ENCODE results near the gene FXN. TPM values are rescaled to one million over a fixed set of nuclear protein-coding genes. Genes with fewer than 3 reads are reported as not detected.

The FXN gene
- total and polyA plus RNA-seq, 4 donors: 4.7 to 41.7 (median 23.9) TPM

GRCh38 chr9:69086312-69086711 lies 50.8 kb downstream of the FXN start:
- peak overlapping the region in 1 of 2 donors; percentile 69 for H3K9ac ChIP-seq (ENCODE audit: low read depth in 1 of 2, low read length in 2 of 2)
- H3K27ac ChIP-seq (ENCODE audit: low read depth in 1 of 2, low read length in 2 of 2): peak overlapping the region; percentile 34 to 81
- peaks cover 10 to 20% (median 14%) of the 10 kb centered on the region in 4 donors for H3K4me1 ChIP-seq (ENCODE audit: control insufficient read depth in 4 of 4, insufficient read depth in 4 of 4, low read length in 3 of 4)
- WGBS: 94% methylated on average over 2 of the region's 2 CpGs
- TF ChIP-seq EGR1 (IDR thresholded peaks at IDR 0.05; ENCODE audit: low read depth in 2 of 2): no peak
- no peak for TF ChIP-seq YY1 (IDR thresholded peaks at IDR 0.05)
- TF ChIP-seq HNF4A (conservative IDR thresholded peaks at IDR 0.05): no peak
- no peak for TF ChIP-seq REST (IDR thresholded peaks at IDR 0.05)
- TF ChIP-seq TAF1 (conservative IDR thresholded peaks at IDR 0.05): no peak
- no peak for TF ChIP-seq JUND (IDR thresholded peaks at IDR 0.05)
- TF ChIP-seq RAD21 (IDR thresholded peaks at IDR 0.05): no peak
- no peak for TF ChIP-seq CTCF (IDR thresholded peaks at IDR 0.05; ENCODE audit: low read depth, low read length, missing input control)
- TF ChIP-seq GABPA (IDR thresholded peaks at IDR 0.05 in 1 of 2, conservative IDR thresholded peaks at IDR 0.05 in 1 of 2): no peak
- TF ChIP-seq RXRA (IDR thresholded peaks at IDR 0.05): no peak
- no peak for TF ChIP-seq ZBTB33 (IDR thresholded peaks at IDR 0.05)
- TF ChIP-seq HNF4G (IDR thresholded peaks at IDR 0.05): no peak
- no peak for TF ChIP-seq FOXA1 (IDR thresholded peaks at IDR 0.05)
- TF ChIP-seq NR2F2 (IDR thresholded peaks at IDR 0.05): no peak
- no peak for TF ChIP-seq ATF3 (IDR thresholded peaks at IDR 0.05)
- no peak for TF ChIP-seq FOXA2 (IDR thresholded peaks at IDR 0.05)
- DNase-seq (ENCODE audit: low spot score): no peak
- H3K36me3 ChIP-seq (ENCODE audit: control insufficient read depth in 4 of 4, insufficient read depth in 3 of 4, low read depth in 1 of 4, low read length in 3 of 4): no peaks in the 10 kb centered on the region
- no peaks in the 10 kb centered on the region for H3K27me3 ChIP-seq (ENCODE audit: control insufficient read depth in 4 of 4, insufficient read depth in 4 of 4, low read length in 3 of 4)
- H3K4me3 ChIP-seq (ENCODE audit: low read depth in 1 of 3, low read length in 3 of 3): no peak overlapping the region
- no peaks in the 10 kb centered on the region for H3K9me3 ChIP-seq (ENCODE audit: control insufficient read depth in 4 of 4, low read length in 3 of 4)

- no peaks in the 10 kb centered on the region for H3K9me3 ChIP-seq (ENCODE audit: control insufficient read depth in 4 of 4, low read length in 3 of 4)
- peak overlapping the region in 1 of 2 donors; percentile 69 for H3K9ac ChIP-seq (ENCODE audit: low read depth in 1 of 2, low read length in 2 of 2)
- H3K27ac ChIP-seq (ENCODE audit: low read depth in 1 of 2, low read length in 2 of 2): peak overlapping the region; percentile 34 to 81
- H3K4me1 ChIP-seq (ENCODE audit: control insufficient read depth in 4 of 4, insufficient read depth in 4 of 4, low read length in 3 of 4): peaks cover 10 to 20% (median 14%) of the 10 kb centered on the region in 4 donors
- H3K27me3 ChIP-seq (ENCODE audit: control insufficient read depth in 4 of 4, insufficient read depth in 4 of 4, low read length in 3 of 4): no peaks in the 10 kb centered on the region
- DNase-seq (ENCODE audit: low spot score): no peak
- no peaks in the 10 kb centered on the region for H3K36me3 ChIP-seq (ENCODE audit: control insufficient read depth in 4 of 4, insufficient read depth in 3 of 4, low read depth in 1 of 4, low read length in 3 of 4)
- WGBS: 27% methylated on average over 2 of the region's 2 CpGs
- no peak overlapping the region for H3K4me3 ChIP-seq (ENCODE audit: low read depth in 1 of 3, low read length in 3 of 3)
- TF ChIP-seq RAD21 (IDR thresholded peaks at IDR 0.05): peak; percentile 21 to 40
- TF ChIP-seq GABPA (IDR thresholded peaks at IDR 0.05 in 1 of 2, conservative IDR thresholded peaks at IDR 0.05 in 1 of 2): no peak
- no peak for TF ChIP-seq CTCF (IDR thresholded peaks at IDR 0.05; ENCODE audit: low read depth, low read length, missing input control)
- TF ChIP-seq NR2F2 (IDR thresholded peaks at IDR 0.05): no peak
- peak; percentile 93 for TF ChIP-seq FOXA1 (IDR thresholded peaks at IDR 0.05)
- peak; percentile 52 for TF ChIP-seq REST (IDR thresholded peaks at IDR 0.05)
- TF ChIP-seq YY1 (IDR thresholded peaks at IDR 0.05): peak; percentile 41
- no peak for TF ChIP-seq ATF3 (IDR thresholded peaks at IDR 0.05)
Observed at GRCh38 chr9:69086769-69087168, 51.2 kb downstream of the FXN start.
